HG03565 (cell line): ENCODE measurements around the gene RPS6KC1.
"Not testable (repeated sequence)": the region's sequence is repeated elsewhere in the genome, so short reads cannot be mapped to it uniquely, and the experiment has no call there.

Experiments
- ATAC-seq: cut with Tn5 transposase; IDR thresholded peaks from one replicate; pipeline ENCODE4 v1.9.1; 2021; ENCODE audit warnings: mild to moderate bottlenecking, moderate library complexity; ENCODE audit not compliant: unreplicated experiment

RPS6KC1 gene

GRCh38 chr1:213273546-213273945, 222.5 kb downstream of the RPS6KC1 start:
- no peak for ATAC-seq

GRCh38 chr1:213274140-213274539, 223.1 kb downstream of the RPS6KC1 start:
- no peak for ATAC-seq

GRCh38 chr1:213275293-213275692, 224.3 kb downstream of the RPS6KC1 start:
- ATAC-seq, result no peak

GRCh38 chr1:213276236-213276635, 225.2 kb downstream of the RPS6KC1 start:
- ATAC-seq, result no peak

GRCh38 chr1:213277036-213277435, 226.0 kb downstream of the RPS6KC1 start:
- no peak for ATAC-seq

- no peak for ATAC-seq
Observed at GRCh38 chr1:213279410-213279809, 228.4 kb downstream of the RPS6KC1 start.

- no peak for ATAC-seq
Observed at GRCh38 chr1:213281640-213282301, 230.7 kb downstream of the RPS6KC1 start.

- ATAC-seq, result no peak
Observed at GRCh38 chr1:213284626-213285025, 233.6 kb downstream of the RPS6KC1 start.

GRCh38 chr1:213286235-213286634, 235.2 kb downstream of the RPS6KC1 start:
- ATAC-seq, result no peak

- no peak for ATAC-seq
Observed at GRCh38 chr1:213287987-213288386, 236.9 kb downstream of the RPS6KC1 start.

GRCh38 chr1:213291526-213291925, 240.5 kb downstream of the RPS6KC1 start:
- ATAC-seq, result no peak

GRCh38 chr1:213292614-213293013, 241.6 kb downstream of the RPS6KC1 start:
- ATAC-seq, result no peak

GRCh38 chr1:213295860-213296259, 244.8 kb downstream of the RPS6KC1 start:
- no peak for ATAC-seq

GRCh38 chr1:213296558-213296957, 245.5 kb downstream of the RPS6KC1 start:
- ATAC-seq, result no peak

GRCh38 chr1:213297021-213297420, 246.0 kb downstream of the RPS6KC1 start:
- no peak for ATAC-seq

- ATAC-seq, result no peak
Observed at GRCh38 chr1:213300433-213300832, 249.4 kb downstream of the RPS6KC1 start.

- ATAC-seq, result not testable (repeated sequence)
Observed at GRCh38 chr1:213301524-213301923, 250.5 kb downstream of the RPS6KC1 start.

GRCh38 chr1:213303286-213303685, 252.2 kb downstream of the RPS6KC1 start:
- ATAC-seq, result no peak

GRCh38 chr1:213315571-213315970, 264.5 kb downstream of the RPS6KC1 start:
- ATAC-seq, result no peak

GRCh38 chr1:213318458-213318857, 267.4 kb downstream of the RPS6KC1 start:
- ATAC-seq, result not testable (repeated sequence)

GRCh38 chr1:213320191-213320870, 269.3 kb downstream of the RPS6KC1 start:
- ATAC-seq, result no peak
